Sigmoid colon (tissue), 4 donors: ENCODE measurements around the gene NUP205.

Source experiments
- CTCF ChIP-seq, 4 experiments: fragments of 450-650 bp in 3 of 4; fragments of 200-600 bp in 1 of 4; IDR thresholded peaks; one replicate each; pipeline ENCODE4 v1.5.1; 2016 to 2019; ENCODE audit warnings: antibody characterized with exemption in 4 of 4, mild to moderate bottlenecking in 3 of 4, moderate library complexity in 2 of 4
- POLR2AphosphoS5 ChIP-seq, 4 donors: sonication (generic); formaldehyde crosslinking; IDR thresholded peaks; one replicate each; pipeline ENCODE4 v1.6.1; 2017; ENCODE audit warnings: antibody characterized with exemption in 4 of 4

GRCh38 chr7:135693558-135693957 lies 135.8 kb downstream of the NUP205 start:
- TF ChIP-seq CTCF (IDR thresholded peaks at IDR 0.05) (no peak), POLR2AphosphoS5 (IDR thresholded peaks at IDR 0.05) (no peak)
